Right cardiac atrium (tissue), 5 donors: ENCODE data around the gene COL4A2. TPM values are rescaled to one million over a fixed set of nuclear protein-coding genes. Genes with fewer than 3 reads are reported as not detected.

Experiments
- ATAC-seq, 2 donors: fragments of 200-7000 bp; cut with Tn5 transposase; one replicate each; pipeline versions ENCODE4 v1.8.0 to v1.9.1; 2020; ENCODE audit warnings: moderate library complexity in 2 of 2, mild to moderate bottlenecking in 1 of 2
- DNase-seq, 3 donors: peaks; one replicate each; pipeline ENCODE4 v3.0.0-alpha.2; 2020
- H3K27ac ChIP-seq: one replicate; pipeline ENCODE4 v1.5.1; 2013; ENCODE audit warnings: mild to moderate bottlenecking, low read length, control low read depth, moderate library complexity
- H3K27me3 ChIP-seq: one replicate; pipeline ENCODE4 v1.6.1; 2013; ENCODE audit not compliant: control insufficient read depth, insufficient read depth
- H3K4me1 ChIP-seq: one replicate; pipeline ENCODE4 v1.6.1; 2013; ENCODE audit warnings: low read length; ENCODE audit not compliant: control insufficient read depth, insufficient read depth
- H3K4me3 ChIP-seq: one replicate; pipeline ENCODE4 v1.5.1; 2013; ENCODE audit warnings: low read length, control low read depth
- H3K9me3 ChIP-seq: one replicate; pipeline ENCODE4 v1.6.1; 2013; ENCODE audit warnings: low read length; ENCODE audit not compliant: control insufficient read depth
- WGBS: extraction: QIAGEN DNeasy Blood & Tissue Kit; methylation state at CpG from one replicate; pipeline ENCODE4 v1.1.7; 2013; 5-methylcytosine and 5-hydroxymethylcytosine counted together
- intact Hi-C, 4 donors: fragments of 100-400 bp; cut with DNase I; formaldehyde crosslinking; loops; one replicate each; pipeline versions ENCODE4 v1.11.0 to v1.14.0; 2022 to 2023
- polyA plus RNA-seq: library from polyadenylated mRNA; stranded (reverse); fragments of 200-250 nt; gene quantifications from one replicate; pipeline ENCODE4 v1.2.3, GENCODE V29; 2013
- total RNA-seq, 4 donors: library from RNA; stranded (reverse); fragmentation: NEBNext Ultra II Directional; extraction: Animal tissue kit (Norgen Biotek cat#: 25700); gene quantifications; one replicate each; pipeline ENCODE4 v1.2.1, GENCODE V29; 2021
- donor health status: healthy with polysubstance abuse.
- donor health status: DM: no; HTN: yes; CAD: no.
- donor health status: DM: no; HTN: no; CAD: no.
- donor health status: DM: no; HTN: yes; CAD: no; lungs with severe emphysema.
- donor health status: DM: yes; HTN: yes; CAD: no.

Gene COL4A2
- total and polyA plus RNA-seq, 5 donors = 84.7 to 268 (median 103) TPM

- Histone ChIP-seq H3K27me3 (no peaks in the 10 kb centered on the region), H3K27ac (peak overlapping the region; percentile 77), H3K4me3 (no peak overlapping the region), H3K9me3 (no peaks in the 10 kb centered on the region), H3K4me1 (peaks cover 8% of the 10 kb centered on the region)
- DNase-seq (peak in 2 of 3 donors; percentile 70 to 79), ATAC-seq (peak; percentile 61 to 67)
- WGBS = 45% methylated on average over 14 of the region's 14 CpGs
- intact Hi-C loops = no loop called here
These were observed 90.5 kb downstream of the COL4A2 start for GRCh38 chr13:110397436-110398115.

GRCh38 chr13:110398564-110399507, 91.8 kb downstream of the COL4A2 start:
- Histone ChIP-seq H3K4me1 (peaks cover 8% of the 10 kb centered on the region), H3K4me3 (no peak overlapping the region), H3K27me3 (no peaks in the 10 kb centered on the region), H3K27ac (no peak overlapping the region), H3K9me3 (no peaks in the 10 kb centered on the region)
- ATAC-seq (no peak), DNase-seq (no peak)
- WGBS = 74% methylated on average over 7 of the region's 7 CpGs
- intact Hi-C loops = no loop called here

GRCh38 chr13:110399801-110400200, 92.7 kb downstream of the COL4A2 start:
- no peaks in the 10 kb centered on the region for H3K27me3 ChIP-seq
- H3K27ac ChIP-seq = peak overlapping the region; percentile 22
- ATAC-seq (no peak), DNase-seq (no peak)
- WGBS = 55% methylated on average over 2 of the region's 2 CpGs
- no peaks in the 10 kb centered on the region for H3K9me3 ChIP-seq
- peaks cover 7% of the 10 kb centered on the region for H3K4me1 ChIP-seq
- intact Hi-C loops = loop anchor here in 1 of 4 donors (10.0 kb wide), 1 partner anchor 95 kb away; the partner anchor contains the start of genes COL4A1 and COL4A2
- H3K4me3 ChIP-seq = no peak overlapping the region

- intact Hi-C loops = loop anchor here in 1 of 4 donors (10.0 kb wide), 1 partner anchor 96 kb away; the partner anchor contains the start of genes COL4A1 and COL4A2
- WGBS = 43% methylated on average over 3 of the region's 3 CpGs
- Histone ChIP-seq H3K27me3 (no peaks in the 10 kb centered on the region), H3K4me3 (no peak overlapping the region), H3K27ac (no peak overlapping the region), H3K4me1 (peaks cover 7% of the 10 kb centered on the region), H3K9me3 (no peaks in the 10 kb centered on the region)
- ATAC-seq (no peak), DNase-seq (no peak)
These were observed 93.9 kb downstream of the COL4A2 start for GRCh38 chr13:110400786-110401533.

GRCh38 chr13:110402299-110403069, 95.4 kb downstream of the COL4A2 start:
- intact Hi-C loops = loop anchor here in 1 of 4 donors (10.0 kb wide), 1 partner anchor 98 kb away; the partner anchor contains the start of genes COL4A1 and COL4A2
- no peak overlapping the region for H3K4me3 ChIP-seq
- DNase-seq = peak in 1 of 3 donors; percentile 42
- no peak overlapping the region for H3K27ac ChIP-seq
- 95% methylated on average over 9 of the region's 9 CpGs for WGBS
- no peaks in the 10 kb centered on the region for H3K9me3 ChIP-seq
- ATAC-seq = no peak
- H3K4me1 ChIP-seq = peaks cover 7% of the 10 kb centered on the region
- H3K27me3 ChIP-seq = no peaks in the 10 kb centered on the region

GRCh38 chr13:110403315-110403714, 96.2 kb downstream of the COL4A2 start:
- DNase-seq (no peak), ATAC-seq (no peak)
- intact Hi-C loops = loop anchor here in 1 of 4 donors (10.0 kb wide), 1 partner anchor 99 kb away; the partner anchor contains the start of genes COL4A1 and COL4A2
- no peak overlapping the region for H3K27ac ChIP-seq
- H3K27me3 ChIP-seq = no peaks in the 10 kb centered on the region
- 96% methylated on average over 1 of the region's 1 CpG for WGBS
- no peak overlapping the region for H3K4me3 ChIP-seq
- no peaks in the 10 kb centered on the region for H3K9me3 ChIP-seq
- H3K4me1 ChIP-seq = peaks cover 7% of the 10 kb centered on the region

- no peaks in the 10 kb centered on the region for H3K9me3 ChIP-seq
- H3K27me3 ChIP-seq = no peaks in the 10 kb centered on the region
- H3K4me1 ChIP-seq = peaks cover 8% of the 10 kb centered on the region
- intact Hi-C loops = loop anchor here in 1 of 4 donors (10.0 kb wide), 1 partner anchor 99 kb away; the partner anchor contains the start of genes COL4A1 and COL4A2
- 72% methylated on average over 2 of the region's 2 CpGs for WGBS
- no peak overlapping the region for H3K4me3 ChIP-seq
- DNase-seq = no peak
- ATAC-seq = no peak
- H3K27ac ChIP-seq = no peak overlapping the region
These were observed 96.6 kb downstream of the COL4A2 start for GRCh38 chr13:110403721-110404120.

- no peaks in the 10 kb centered on the region for H3K27me3 ChIP-seq
- ATAC-seq = no peak
- H3K9me3 ChIP-seq = no peaks in the 10 kb centered on the region
- intact Hi-C loops = loop anchor here in 1 of 4 donors (10.0 kb wide), 1 partner anchor 100 kb away; the partner anchor contains the start of genes COL4A1 and COL4A2
- DNase-seq = peak in 1 of 3 donors; percentile 35
- peaks cover 5% of the 10 kb centered on the region for H3K4me1 ChIP-seq
- H3K27ac ChIP-seq = no peak overlapping the region
- no peak overlapping the region for H3K4me3 ChIP-seq
- WGBS = 95% methylated on average over 4 of the region's 4 CpGs
These were observed 97.2 kb downstream of the COL4A2 start for GRCh38 chr13:110404321-110404720.

GRCh38 chr13:110405597-110406450, 98.7 kb downstream of the COL4A2 start:
- Histone ChIP-seq H3K9me3 (no peaks in the 10 kb centered on the region), H3K27ac (peak overlapping the region; percentile 55), H3K27me3 (no peaks in the 10 kb centered on the region), H3K4me1 (peaks cover 13% of the 10 kb centered on the region), H3K4me3 (no peak overlapping the region)
- 37% methylated on average over 12 of the region's 12 CpGs for WGBS
- DNase-seq (peak in 1 of 3 donors; percentile 41), ATAC-seq (no peak)
- intact Hi-C loops = loop anchor here in 1 of 4 donors (10.0 kb wide), 1 partner anchor 101 kb away; the partner anchor contains the start of genes COL4A1 and COL4A2
